NCI-H460 (cell line): ENCODE data around the gene NXPH4. TPM values are rescaled to one million over a fixed set of nuclear protein-coding genes. Genes with fewer than 3 reads are reported as not detected.

Source experiments
- DNase-seq: peaks from one replicate; pipeline ENCODE4 v3.0.0-alpha.2; 2016; ENCODE audit warnings: low read depth; ENCODE audit errors: extremely low read depth
- small RNA-seq, 2 experiments: library from RNA; depleted of rRNA; stranded (forward); fragments of <200 nt; gene quantifications; one replicate each; pipeline ENCODE3, GENCODE V24; 2014
- total RNA-seq: library from RNA; depleted of rRNA; stranded (reverse); fragments of >200 nt; shearing (Covaris generic); gene quantifications from 2 replicates; pipeline ENCODE4 v1.2.3, GENCODE V29; 2014; rRNA removed

The NXPH4 gene
- total RNA-seq, 1 experiment from 2014 or later = 9.7 TPM

DNA sequence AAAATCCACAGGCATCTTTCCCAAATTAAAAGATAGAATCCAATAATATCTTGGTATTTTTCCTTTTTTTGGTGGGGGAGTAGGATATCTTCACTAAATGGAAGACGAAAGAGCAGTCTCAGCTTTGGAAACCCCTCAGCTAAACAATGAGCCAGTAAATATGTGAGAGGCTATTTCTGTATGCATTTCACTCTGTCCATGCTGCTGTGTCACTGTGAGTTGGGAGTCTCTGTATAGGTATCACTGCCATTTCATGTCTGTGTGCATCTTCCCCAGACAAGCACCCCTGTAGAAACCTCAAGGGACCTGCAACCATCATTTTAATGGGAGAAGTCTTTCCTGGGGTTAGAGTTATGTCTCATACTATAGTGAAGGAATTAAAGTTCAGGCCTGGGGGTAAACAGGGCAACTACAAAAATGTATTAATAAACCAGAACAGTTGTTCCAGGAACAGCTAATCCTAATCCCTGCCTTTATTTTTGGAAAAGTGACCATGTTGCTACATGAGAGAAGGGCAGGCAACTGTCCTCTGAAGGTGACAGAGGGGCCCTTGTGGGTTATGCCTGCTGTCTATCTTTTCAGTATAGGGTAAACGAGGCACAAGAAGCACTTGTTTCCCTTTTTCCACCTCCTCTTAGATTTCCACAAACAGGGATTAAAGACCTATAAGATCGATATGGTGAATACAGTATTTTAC is 45.7 kb downstream of the NXPH4 start:
- peak; percentile 42 for DNase-seq

DNA sequence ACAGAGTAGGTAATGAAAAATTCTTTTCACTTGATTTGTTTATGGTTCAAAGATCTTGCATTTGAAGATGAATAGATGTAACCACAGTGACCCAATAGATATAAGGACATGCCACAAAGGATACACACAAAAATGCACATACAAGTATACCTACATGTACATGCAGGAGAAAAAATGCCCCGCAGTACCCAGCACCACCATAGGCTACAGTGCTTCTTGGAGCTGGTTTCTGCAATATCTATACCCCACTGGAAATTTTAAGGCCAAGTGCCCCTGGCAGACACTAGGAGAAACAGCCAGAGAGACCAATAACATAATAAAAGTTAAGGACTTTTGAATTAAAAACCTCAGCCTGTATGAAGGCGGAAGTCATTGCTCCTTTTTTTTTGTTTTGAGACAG is 46.5 kb downstream of the NXPH4 start:
- DNase-seq = no peak

DNA sequence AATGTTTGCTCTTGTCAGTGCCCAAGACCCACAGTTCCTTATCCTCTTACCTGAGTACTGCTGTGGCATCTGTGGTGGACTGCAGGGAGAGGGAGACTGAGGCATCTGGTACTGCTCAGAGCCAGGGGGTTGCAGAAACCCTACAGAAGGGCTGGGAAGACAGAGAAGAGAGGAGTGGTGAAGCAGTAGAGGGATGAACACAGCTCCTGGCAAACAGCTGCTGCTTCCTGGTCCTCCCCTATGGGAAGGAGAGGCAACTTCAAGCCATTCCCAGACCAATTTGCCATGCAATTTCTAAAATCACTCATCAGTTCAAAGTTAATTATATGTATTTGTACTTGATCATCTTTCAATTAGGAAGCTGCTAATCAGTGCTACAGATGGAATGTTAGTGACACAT is 50.1 kb downstream of the NXPH4 start:
- no peak for DNase-seq

DNA sequence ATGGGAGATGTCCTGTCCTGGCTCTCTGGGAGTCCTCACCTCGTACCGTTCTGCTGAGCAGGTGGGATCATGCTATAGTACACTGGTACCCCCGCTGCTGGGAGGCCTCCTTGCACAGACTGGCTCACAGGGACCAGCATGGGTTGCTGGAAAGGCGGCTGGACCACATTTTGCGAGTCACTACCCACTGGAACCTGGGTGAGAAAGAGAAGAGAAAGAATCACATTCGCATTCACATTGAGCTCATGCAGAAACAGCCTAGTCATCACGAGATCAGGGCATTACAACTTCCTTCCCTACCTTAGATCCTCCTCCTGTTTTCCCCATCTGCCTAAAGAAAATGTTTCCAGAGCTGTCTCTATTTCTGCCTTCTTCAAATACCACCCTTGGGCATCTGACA is 51.7 kb downstream of the NXPH4 start:
- DNase-seq = no peak

DNA sequence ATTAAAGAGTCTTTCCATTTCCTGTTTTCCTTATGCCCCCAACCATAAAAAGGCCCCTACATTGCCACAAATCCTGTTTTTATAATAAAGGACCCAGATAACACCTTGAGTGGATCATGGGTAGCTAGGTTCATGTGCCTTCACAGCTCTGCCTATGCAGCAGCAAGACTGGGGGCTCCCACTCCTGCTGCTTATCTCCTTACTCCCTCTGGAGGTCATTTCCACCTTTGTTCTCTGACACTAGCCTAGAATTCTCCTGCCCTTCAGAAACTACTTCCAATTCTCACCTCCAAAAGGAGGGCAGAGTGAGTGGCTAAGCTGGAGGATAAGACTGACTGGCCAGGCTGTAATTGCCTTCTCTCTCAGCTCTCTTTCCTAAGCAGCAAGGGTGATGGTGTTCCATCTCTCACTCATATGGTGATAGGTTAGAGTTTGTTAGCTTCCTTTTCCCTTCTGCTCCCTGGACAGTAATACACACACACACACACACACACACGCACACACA is 54.4 kb downstream of the NXPH4 start:
- DNase-seq = no peak

DNA sequence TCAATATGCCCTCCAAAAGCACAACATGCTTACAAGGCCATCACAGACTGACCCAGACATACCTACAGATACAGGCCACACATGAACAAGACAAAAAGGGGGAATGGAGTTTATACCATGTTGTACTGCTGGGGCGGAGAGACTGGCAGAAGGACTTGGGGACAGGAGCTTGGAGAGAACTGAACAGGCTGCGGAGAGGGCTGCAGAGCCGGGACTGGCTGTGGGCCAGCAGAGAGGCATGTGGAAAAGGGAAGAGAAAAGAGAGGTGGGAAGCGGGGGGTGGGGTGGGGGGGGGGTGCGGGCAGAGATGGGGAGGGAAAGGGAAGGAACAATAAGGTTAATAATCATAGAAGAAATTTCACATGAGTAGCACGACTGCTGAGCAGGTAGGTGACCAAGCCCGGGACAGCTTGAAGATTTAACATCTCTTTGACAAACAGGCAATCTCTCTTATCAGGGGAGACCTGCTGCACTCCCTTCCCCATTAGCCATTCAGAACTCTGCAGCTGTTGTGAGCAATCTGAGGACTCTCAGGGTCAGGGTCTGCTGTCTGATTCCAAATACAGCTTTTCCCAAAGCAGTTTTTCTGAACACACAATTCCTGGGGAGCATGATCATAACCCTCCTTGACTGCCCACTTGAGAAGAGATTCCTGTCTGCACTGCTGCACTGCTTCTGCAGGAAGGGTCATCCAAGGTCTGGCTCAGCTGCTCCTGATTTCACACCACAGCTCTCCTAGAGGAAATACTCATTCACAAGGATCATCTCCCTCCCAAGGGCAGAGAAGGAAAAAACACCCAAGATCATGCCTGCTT is 56.0 kb downstream of the NXPH4 start:
- DNase-seq = no peak

DNA sequence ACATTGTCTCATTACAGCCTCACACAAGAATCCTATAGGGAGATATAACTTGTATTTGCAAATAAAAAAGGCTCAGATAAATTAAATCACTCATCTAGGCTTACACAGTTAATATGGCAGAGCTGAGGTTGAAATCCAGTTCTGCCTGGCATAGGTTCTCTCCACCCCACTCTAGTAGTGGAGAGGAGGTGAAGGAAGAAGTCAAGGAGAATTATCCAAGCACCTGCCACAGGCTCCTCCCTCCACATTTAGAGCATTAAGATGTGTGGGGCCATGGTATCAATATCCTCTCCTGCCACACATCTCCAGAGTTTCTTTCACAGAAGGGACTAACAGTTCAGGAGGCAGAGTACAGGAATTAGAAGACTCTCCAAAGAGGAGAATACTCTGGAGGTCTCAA is 56.9 kb downstream of the NXPH4 start:
- DNase-seq = no peak

Small RNAs within 50 kb of the gene (small RNA-seq; reads per million reads assigned to genes)
- gene MIR1228 = 0 to 0.41 reads per million in 2 experiments

Other genes starting within 250 kb of the NXPH4 start
- gene ZBTB39, start 210.2 kb upstream of the NXPH4 start, total RNA-seq = 8.8 and 10.3 TPM in 2 replicates
- gene TAC3, start 200.3 kb upstream of the NXPH4 start, total RNA-seq = not detected in 2 replicates
- gene MYO1A, start 166.7 kb upstream of the NXPH4 start, total RNA-seq = not detected in 2 replicates
- 22.8 and 23.6 TPM in 2 replicates for gene NEMP1, start 138.0 kb upstream of the NXPH4 start, total RNA-seq
- 16.3 and 19.6 TPM in 2 replicates for gene NAB2, start 127.7 kb upstream of the NXPH4 start, total RNA-seq
- gene STAT6, start 105.4 kb upstream of the NXPH4 start, total RNA-seq = 51.3 and 68.8 TPM in 2 replicates
- gene LRP1, start 88.3 kb upstream of the NXPH4 start, total RNA-seq = 3.1 and 5.5 TPM in 2 replicates
- gene LRP1-AS, start 69.2 kb upstream of the NXPH4 start, total RNA-seq = not detected in 2 replicates
- 373 and 409 TPM in 2 replicates for gene SHMT2, start 12.9 kb downstream of the NXPH4 start, total RNA-seq
- gene STAC3, start 34.4 kb downstream of the NXPH4 start, total RNA-seq = 0.57 and 0.58 TPM in 2 replicates
- 24.4 and 24.6 TPM in 2 replicates for gene R3HDM2, start 214.2 kb downstream of the NXPH4 start, total RNA-seq
- not detected in 2 replicates for gene INHBC, start 218.0 kb downstream of the NXPH4 start, total RNA-seq
- 1.3 and 2.2 TPM in 2 replicates for gene INHBE, start 238.5 kb downstream of the NXPH4 start, total RNA-seq
- gene GLI1, start 243.0 kb downstream of the NXPH4 start, total RNA-seq = 0.20 and 5.0 TPM in 2 replicates